NB4 (cell line): Measurements from ENCODE around the gene C20orf204.

Experiments
- DNase-seq: peaks from one replicate; pipeline ENCODE4 v3.0.0; 2010; ENCODE audit warnings: low read depth
- H3K4me3 ChIP-seq: one replicate; pipeline ENCODE4 v1.5.1; 2011; ENCODE audit warnings: mild to moderate bottlenecking, low read depth, low read length, moderate library complexity
- MYC ChIP-seq: IDR thresholded peaks from 2 replicates; pipeline ENCODE4 v1.6.1; 2011; ENCODE audit warnings: low read depth, low read length
- POLR2A ChIP-seq: IDR thresholded peaks from 2 replicates; pipeline ENCODE4 v1.6.1; 2011; ENCODE audit warnings: mild to moderate bottlenecking; ENCODE audit not compliant: insufficient read length; ENCODE audit errors: extremely low read depth
- TF ChIP-seq, protein P1 (sequence below): IDR thresholded peaks from 2 replicates; pipeline ENCODE4 v1.6.1; 2011; ENCODE audit warnings: low read depth, low read length
- TF ChIP-seq, protein P2 (sequence below): IDR thresholded peaks from one replicate; pipeline ENCODE4 v1.5.1; 2012; ENCODE audit warnings: low read depth, low read length

C20orf204 gene

DNA sequence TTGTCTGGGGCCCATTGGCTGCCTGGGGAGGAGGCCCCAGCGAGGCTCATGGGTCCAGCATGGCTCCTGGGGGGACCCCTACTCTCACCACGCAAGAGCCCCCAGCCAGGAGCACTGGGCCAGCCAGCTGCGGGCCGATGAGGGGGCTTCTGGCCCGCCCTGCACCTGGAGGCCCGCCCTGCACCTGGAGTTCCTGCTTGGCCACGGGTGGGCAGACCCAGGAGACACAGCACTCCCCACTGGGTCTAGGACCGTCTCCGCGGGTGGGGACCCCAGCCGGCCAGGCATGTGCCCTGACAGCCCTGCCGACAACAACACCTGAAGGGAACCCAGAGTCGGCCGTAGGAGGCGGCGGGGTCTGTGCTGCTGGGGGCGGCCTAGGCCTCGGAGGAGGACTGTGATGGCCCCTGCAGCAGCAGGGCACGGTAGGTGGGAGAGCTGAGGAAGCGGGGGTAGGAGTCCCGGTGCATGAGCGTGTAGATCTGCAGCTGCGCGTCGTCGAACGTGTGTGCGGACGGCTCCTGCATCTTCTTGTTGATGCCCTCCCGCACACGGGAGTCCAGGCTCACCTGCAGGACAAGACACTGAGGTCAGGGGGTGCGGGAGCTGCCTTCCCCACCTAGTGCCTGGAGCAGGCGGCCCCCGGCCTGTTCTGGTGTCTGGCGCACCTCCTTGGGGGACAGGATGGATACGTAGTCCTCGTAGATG lies 37.6 kb downstream of the C20orf204 start:
- no peak overlapping the region for H3K4me3 ChIP-seq
- no peak for TF ChIP-seq POLR2A
- TF ChIP-seq, protein P1, sequence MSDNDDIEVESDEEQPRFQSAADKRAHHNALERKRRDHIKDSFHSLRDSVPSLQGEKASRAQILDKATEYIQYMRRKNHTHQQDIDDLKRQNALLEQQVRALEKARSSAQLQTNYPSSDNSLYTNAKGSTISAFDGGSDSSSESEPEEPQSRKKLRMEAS = no peak
- TF ChIP-seq, protein P2, sequence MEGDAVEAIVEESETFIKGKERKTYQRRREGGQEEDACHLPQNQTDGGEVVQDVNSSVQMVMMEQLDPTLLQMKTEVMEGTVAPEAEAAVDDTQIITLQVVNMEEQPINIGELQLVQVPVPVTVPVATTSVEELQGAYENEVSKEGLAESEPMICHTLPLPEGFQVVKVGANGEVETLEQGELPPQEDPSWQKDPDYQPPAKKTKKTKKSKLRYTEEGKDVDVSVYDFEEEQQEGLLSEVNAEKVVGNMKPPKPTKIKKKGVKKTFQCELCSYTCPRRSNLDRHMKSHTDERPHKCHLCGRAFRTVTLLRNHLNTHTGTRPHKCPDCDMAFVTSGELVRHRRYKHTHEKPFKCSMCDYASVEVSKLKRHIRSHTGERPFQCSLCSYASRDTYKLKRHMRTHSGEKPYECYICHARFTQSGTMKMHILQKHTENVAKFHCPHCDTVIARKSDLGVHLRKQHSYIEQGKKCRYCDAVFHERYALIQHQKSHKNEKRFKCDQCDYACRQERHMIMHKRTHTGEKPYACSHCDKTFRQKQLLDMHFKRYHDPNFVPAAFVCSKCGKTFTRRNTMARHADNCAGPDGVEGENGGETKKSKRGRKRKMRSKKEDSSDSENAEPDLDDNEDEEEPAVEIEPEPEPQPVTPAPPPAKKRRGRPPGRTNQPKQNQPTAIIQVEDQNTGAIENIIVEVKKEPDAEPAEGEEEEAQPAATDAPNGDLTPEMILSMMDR = no peak
- TF ChIP-seq MYC = no peak

DNA sequence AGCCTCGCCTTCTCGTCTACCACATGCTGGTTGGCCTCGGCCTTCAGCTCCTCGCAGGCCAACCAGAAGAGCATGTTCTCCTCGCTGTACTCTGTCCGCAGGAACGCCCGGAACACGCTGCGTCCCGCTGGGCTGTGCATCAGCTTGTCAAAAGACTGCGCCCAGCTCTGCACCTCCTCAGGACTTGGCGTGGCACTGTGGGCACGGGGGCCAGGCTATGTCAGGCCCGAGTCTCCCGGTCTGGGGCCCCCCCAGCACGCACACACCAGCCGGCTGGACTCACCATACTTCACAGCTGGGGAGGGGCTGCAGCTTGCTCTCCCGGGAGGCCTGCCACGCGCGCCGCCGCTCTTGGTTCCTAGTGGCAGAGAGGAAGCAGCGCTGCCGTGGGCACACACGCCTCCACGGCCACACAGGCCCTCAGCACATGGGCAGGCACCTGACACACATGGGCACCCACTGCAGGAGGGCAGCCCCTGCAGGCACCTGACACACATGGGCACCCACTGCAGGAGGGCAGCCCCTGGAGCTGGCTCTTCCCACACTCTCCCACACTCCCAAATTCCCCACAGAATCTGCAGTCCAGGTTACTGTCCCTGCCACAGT lies 38.3 kb downstream of the C20orf204 start:
- no peak for DNase-seq
- H3K4me3 ChIP-seq = no peak overlapping the region
- TF ChIP-seq MYC (no peak), POLR2A (no peak)
- TF ChIP-seq, protein P2 = no peak
- TF ChIP-seq, protein P1 = no peak

More for the DNA sequence above, 37.6 kb downstream of the C20orf204 start:
- DNase-seq = no peak

DNA sequence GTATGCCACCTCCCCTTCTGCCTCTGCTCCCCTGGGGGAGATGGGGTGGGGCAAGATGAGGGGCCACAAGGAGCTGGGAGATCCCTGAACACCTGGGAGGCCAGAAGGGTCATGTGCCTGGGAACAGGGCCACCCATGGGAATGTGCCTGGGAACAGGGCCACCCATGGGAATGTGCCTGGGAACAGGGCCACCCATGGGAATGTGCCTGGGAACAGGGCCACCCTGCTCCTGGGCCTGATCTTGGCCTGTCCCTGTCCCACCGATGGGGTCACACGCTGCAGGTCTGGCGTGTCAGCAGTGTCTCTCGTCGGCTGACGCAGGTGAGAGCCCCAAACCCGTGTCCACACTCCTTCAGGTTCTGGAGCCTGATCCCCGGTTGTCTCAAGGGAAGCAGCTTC lies 39.0 kb downstream of the C20orf204 start:
- no peak overlapping the region for H3K4me3 ChIP-seq
- no peak for TF ChIP-seq POLR2A
- TF ChIP-seq, protein P1 = no peak
- TF ChIP-seq, protein P2 = no peak
- no peak for TF ChIP-seq MYC
- no peak for DNase-seq

DNA sequence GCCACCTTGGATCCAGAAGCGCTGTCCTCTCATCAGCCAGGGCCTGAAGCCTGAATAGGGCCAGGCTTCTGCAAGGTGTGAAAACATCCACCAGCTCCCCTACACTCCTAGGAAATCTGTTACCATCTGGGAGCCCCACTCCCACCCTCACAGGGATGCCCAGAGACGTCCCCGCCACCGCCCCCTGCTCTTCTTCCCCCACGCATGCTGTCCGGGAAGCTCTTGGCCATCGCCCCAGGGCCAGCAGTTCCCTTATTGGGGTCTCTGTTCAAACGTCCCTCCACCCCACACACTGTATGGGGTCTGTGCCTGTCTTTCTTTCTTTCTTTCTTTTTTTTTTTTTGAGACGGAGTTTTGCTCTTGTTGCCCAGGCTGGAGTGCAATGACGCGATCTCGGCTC lies 39.6 kb downstream of the C20orf204 start:
- TF ChIP-seq, protein P1 = no peak
- TF ChIP-seq MYC (no peak), POLR2A (no peak)
- TF ChIP-seq, protein P2 = no peak
- no peak overlapping the region for H3K4me3 ChIP-seq
- no peak for DNase-seq

DNA sequence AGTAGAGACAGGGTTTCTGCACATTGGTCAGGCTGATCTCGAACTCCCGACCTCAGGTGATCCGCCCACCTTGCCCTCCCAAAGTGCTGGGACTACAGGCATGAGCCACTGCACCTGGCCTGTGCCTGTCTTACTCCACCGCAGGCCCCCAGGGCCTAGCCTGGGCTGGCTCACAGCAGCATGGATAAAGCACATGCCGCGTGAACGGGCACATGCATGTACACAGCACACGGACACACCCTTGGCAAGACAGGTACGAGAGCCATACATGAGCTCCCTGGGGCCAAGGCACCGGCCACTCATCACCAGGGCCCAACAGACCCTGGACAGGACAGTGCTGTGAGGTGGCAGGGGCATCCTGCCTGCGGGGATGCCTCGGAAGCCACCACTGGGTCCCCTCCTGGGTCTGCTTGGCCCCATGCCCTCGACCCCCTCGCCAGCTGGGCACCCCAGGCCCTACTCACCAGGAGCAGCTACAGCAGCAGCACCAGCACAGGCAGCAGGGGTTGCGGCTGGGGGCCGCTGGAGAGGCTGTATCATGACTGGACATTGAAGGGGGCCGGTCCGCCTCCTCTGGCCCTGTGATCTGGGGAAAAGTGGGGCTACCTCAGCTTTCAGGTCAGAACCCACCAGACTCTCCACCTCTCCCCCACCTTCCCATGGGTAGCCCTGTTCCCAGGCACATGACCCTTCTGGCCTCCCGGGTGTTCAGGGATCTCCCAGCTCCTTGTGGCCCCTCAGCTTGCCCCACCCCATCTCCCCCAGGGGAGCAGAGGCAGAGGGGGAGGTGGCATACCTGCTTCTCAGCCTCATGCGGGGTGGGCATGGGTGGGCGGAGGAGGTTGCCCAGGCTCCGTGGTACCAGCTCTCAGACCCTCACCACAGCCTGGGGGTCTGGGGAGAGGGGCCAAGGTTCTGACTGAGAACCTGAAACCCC lies 40.3 kb downstream of the C20orf204 start:
- H3K4me3 ChIP-seq = peak overlapping the region; percentile 79
- no peak for DNase-seq
- TF ChIP-seq, protein P2 = no peak
- TF ChIP-seq, protein P1 = 0 out of 2 replicates have a peak, but pooled peaks have one; percentile 13
